HepG2 (cell line): ENCODE data around the gene TMCO2. TPM values are rescaled to one million over a fixed set of nuclear protein-coding genes. Genes with fewer than 3 reads are reported as not detected.

Experiments used
- ATAC-seq: fragments of 200-7000 bp; cut with Tn5 transposase; 3 replicates; pipeline ENCODE4 v1.9.1; 2020; ENCODE audit warnings: mild to moderate bottlenecking, moderate library complexity
- BruUV-seq: library from RNA; stranded (reverse); fragments of 400-500 nt; replicated peaks from 2 replicates; lab custom pipeline; 2021; lab: Mats Ljungman, UMichigan
- CTCF ChIA-PET: fragments of 300-600 bp; formaldehyde crosslinking; extraction: SDS; loops from one replicate; lab custom pipeline; 2021; ENCODE audit warnings: low total read pairs, inconsistent platforms, low intra/inter-chr PET ratio; lab: Yijun Ruan, JAX
- POLR2A ChIA-PET: fragments of 350-600 bp; sonication (Branson Sonifier 250); formaldehyde crosslinking; loops from one replicate; lab custom pipeline; 2020; ENCODE audit warnings: antibody characterized with exemption, inconsistent platforms; lab: Yijun Ruan, JAX
- DNase-seq: peaks from one replicate; pipeline ENCODE4 v3.0.0-alpha.2; 2015; ENCODE audit warnings: low spot score
- FAIRE-seq: peaks from 3 replicates; lab custom pipeline; 2011; peaks lifted over from hg19 to GRCh38; lab: Jason Lieb, UNC
- H2AFZ ChIP-seq: one replicate; pipeline ENCODE4 v1.6.1; 2011; ENCODE audit warnings: low read length, inconsistent platforms
- H3K27ac ChIP-seq: fragments of 300-600 bp; 3 replicates; pipeline ENCODE4 v1.8.0; 2011; ENCODE audit warnings: mixed run types, mild to moderate bottlenecking, mixed read lengths, low read length, inconsistent platforms; ENCODE audit not compliant: insufficient read depth; ENCODE audit errors: extremely low read length
- H3K27me3 ChIP-seq, 2 experiments: fragments of 200-600 bp in 1 of 2; 2 replicates in 1 of 2; 3 replicates in 1 of 2; pipeline versions ENCODE4 v1.6.0 to v1.8.0; 2011; ENCODE audit warnings: low read length in 2 of 2, mild to moderate bottlenecking in 2 of 2, moderate library complexity in 2 of 2, inconsistent platforms in 1 of 2; ENCODE audit not compliant: insufficient read depth in 2 of 2, control insufficient read depth in 1 of 2
- H3K36me3 ChIP-seq, 2 experiments: fragments of 200-600 bp in 1 of 2; replicated peaks in 1 of 2; 2 replicates in 1 of 2; 3 replicates in 1 of 2; pipeline versions ENCODE4 v1.5.1 to v1.8.0; 2011; ENCODE audit warnings: low read length in 2 of 2, inconsistent platforms in 1 of 2; ENCODE audit not compliant: insufficient read depth in 2 of 2, control insufficient read depth in 1 of 2
- H3K4me1 ChIP-seq: 2 replicates; pipeline ENCODE4 v1.5.1; 2012; ENCODE audit warnings: low read length, inconsistent platforms; ENCODE audit not compliant: insufficient read depth
- H3K4me2 ChIP-seq: 2 replicates; pipeline ENCODE4 v1.6.0; 2011; ENCODE audit warnings: low read depth, low read length, inconsistent platforms
- H3K4me3 ChIP-seq, 3 experiments: fragments of 200-600 bp in 1 of 3; sonication (generic), shearing (Covaris generic) in 1 of 3; replicated peaks in 1 of 3; 2 replicates each; pipeline ENCODE4 v1.5.1; 2011 to 2016; ENCODE audit warnings: low read length in 3 of 3, inconsistent platforms in 2 of 3, low read depth in 2 of 3, mild to moderate bottlenecking in 2 of 3, control low read depth in 1 of 3, mixed read lengths in 1 of 3; ENCODE audit not compliant: insufficient read depth in 1 of 3
- H3K79me2 ChIP-seq: one replicate; pipeline ENCODE4 v1.6.1; 2011; ENCODE audit warnings: low read length, inconsistent platforms; ENCODE audit not compliant: insufficient read depth
- H3K9ac ChIP-seq: 2 replicates; pipeline ENCODE4 v1.6.0; 2011; ENCODE audit warnings: mild to moderate bottlenecking, low read depth, low read length, inconsistent platforms; ENCODE audit not compliant: insufficient read depth
- H3K9me3 ChIP-seq: 2 replicates; pipeline ENCODE4 v1.5.1; 2012; ENCODE audit warnings: mild to moderate bottlenecking, low read length
- H4K20me1 ChIP-seq: 2 replicates; pipeline ENCODE4 v1.6.0; 2011; ENCODE audit warnings: inconsistent platforms, mild to moderate bottlenecking, low read length, moderate library complexity; ENCODE audit not compliant: insufficient read depth
- ASH2L ChIP-seq: fragments of 300-600, 200-600 bp; sonication (generic); IDR thresholded peaks from 2 replicates; pipeline ENCODE4 v1.7.0; 2017; ENCODE audit warnings: low read depth, mild to moderate bottlenecking, moderate library complexity, mixed read lengths, low read length; ENCODE audit not compliant: insufficient read length
- BHLHE40 ChIP-seq: IDR thresholded peaks from 2 replicates; pipeline ENCODE4 v1.6.1; 2011; ENCODE audit warnings: low read length, improper control_type of control experiment
- CENPX ChIP-seq: sonication (generic); formaldehyde crosslinking; IDR thresholded peaks from 2 replicates; pipeline ENCODE4 v1.9.0; 2021; ENCODE audit warnings: mild to moderate bottlenecking, missing genetic modification reagents, moderate library complexity
- ETV5 ChIP-seq: IDR thresholded peaks from 2 replicates; pipeline ENCODE4 v1.6.1; 2018; ENCODE audit warnings: missing biosample characterization, missing genetic modification reagents, inconsistent platforms, borderline replicate concordance
- RFXAP ChIP-seq: sonication (generic); formaldehyde crosslinking; IDR thresholded peaks from 2 replicates; pipeline ENCODE4 v1.4.0; 2020; ENCODE audit warnings: missing genetic modification reagents, borderline replicate concordance
- STAG1 ChIP-seq: sonication (generic); formaldehyde crosslinking; IDR thresholded peaks from 2 replicates; pipeline ENCODE4 v1.4.0; 2020; ENCODE audit warnings: missing genetic modification reagents
- STAT5B ChIP-seq: sonication (generic); formaldehyde crosslinking; IDR thresholded peaks from 2 replicates; pipeline ENCODE4 v1.4.0; 2020; ENCODE audit warnings: missing genetic modification reagents
- ZBTB40 ChIP-seq, 2 experiments: fragments of 450-650 bp in 1 of 2; sonication (generic) in 1 of 2; formaldehyde crosslinking in 1 of 2; IDR thresholded peaks; 2 replicates each; pipeline versions ENCODE4 v1.6.1 to v1.8.0; 2016 to 2022; ENCODE audit warnings: antibody characterized with exemption in 1 of 2, mild to moderate bottlenecking in 1 of 2, missing genetic modification reagents in 1 of 2
- ZBTB49 ChIP-seq: sonication (generic); formaldehyde crosslinking; IDR thresholded peaks from 2 replicates; pipeline ENCODE4 v1.4.0; 2020; ENCODE audit warnings: missing genetic modification reagents, borderline replicate concordance
- ZNF431 ChIP-seq: sonication (generic); formaldehyde crosslinking; IDR thresholded peaks from 2 replicates; pipeline ENCODE4 v1.9.0; 2022; ENCODE audit warnings: missing genetic modification reagents, low read depth, mild to moderate bottlenecking, borderline replicate concordance
- ZNF572 ChIP-seq: sonication (generic); formaldehyde crosslinking; IDR thresholded peaks from 2 replicates; pipeline ENCODE4 v1.5.1; 2020; ENCODE audit warnings: mild to moderate bottlenecking, missing genetic modification reagents
- ZNF678 ChIP-seq: sonication (generic); formaldehyde crosslinking; IDR thresholded peaks from 2 replicates; pipeline ENCODE4 v1.4.0; 2020; ENCODE audit warnings: mild to moderate bottlenecking, missing genetic modification reagents
- ZNF709 ChIP-seq: sonication (generic); formaldehyde crosslinking; IDR thresholded peaks from 2 replicates; pipeline ENCODE4 v1.5.0; 2020; ENCODE audit warnings: mild to moderate bottlenecking, missing genetic modification reagents
- ZNF737 ChIP-seq: sonication (generic); formaldehyde crosslinking; IDR thresholded peaks from 2 replicates; pipeline ENCODE4 v1.5.0; 2020; ENCODE audit warnings: missing genetic modification reagents, mild to moderate bottlenecking, borderline replicate concordance
- WGBS: methylation state at CpG from one replicate; pipeline ENCODE4 v1.1.6; 2017; ENCODE audit warnings: low lambda C conversion rate; 5-methylcytosine and 5-hydroxymethylcytosine counted together
- in situ Hi-C: cut with HindIII; loops from 2 replicates; pipeline ENCODE4 v1.10.0; 2017; ENCODE audit warnings: low pct_unique_long_range_greater_than_20kb; ENCODE audit not compliant: extremely low pct_ligation_motif_present
- intact Hi-C: fragments of 100-400 bp; cut with micrococcal nuclease; formaldehyde crosslinking; loops from one replicate; pipeline ENCODE4 v1.10.0; 2022; ENCODE audit not compliant: unreplicated experiment
- polyA plus RNA-seq, 8 experiments: library from polyadenylated mRNA; depleted of rRNA in 3 of 8; stranded (reverse) in 7 of 8; unstranded in 1 of 8; fragments of >200 nt; fragmentation: Illumina TruSeq in 4 of 8; extraction: Trizol in 4 of 8; gene quantifications; 2 replicates each; pipeline versions ENCODE4 v1.2.1 to v1.2.3, GENCODE V29; 2011 to 2016; ENCODE audit warnings: low read depth in 4 of 8, missing spikeins in 1 of 8, mixed read lengths in 1 of 8; ENCODE audit not compliant: insufficient read depth in 1 of 8
- total RNA-seq, 5 experiments: library from RNA; depleted of rRNA; stranded (reverse); fragments of >200 nt; fragmentation: Illumina TruSeq; extraction: Trizol; gene quantifications; 2 replicates each; pipeline ENCODE4 v1.2.3, GENCODE V29; 2016; ENCODE audit warnings: low read depth in 1 of 5

The TMCO2 gene
- total and polyA plus RNA-seq, 2 of the 13 experiments (the other 11 are each of a cell fraction or from before 2014, with no cell fraction given) = not detected

- in situ Hi-C loops (no loop called here), intact Hi-C loops (no loop called here)
- H3K79me2 ChIP-seq = peaks cover 2% of the 10 kb centered on the region
- ChIA-PET CTCF (no interaction called here), POLR2A (no interaction called here)
- DNase-seq = no peak
- no peak overlapping the region for H3K4me2 ChIP-seq
- H3K36me3 ChIP-seq = peaks cover under 1 to 36% of the 10 kb centered on the region in 2 experiments; a peak in 3 of 5 replicates
- H3K9me3 ChIP-seq = no peaks in the 10 kb centered on the region
- no peaks in the 10 kb centered on the region for H3K27me3 ChIP-seq
- no TSS peak for BruUV-seq
- no peak for ATAC-seq
- no peak for FAIRE-seq
- no peak overlapping the region for H3K4me3 ChIP-seq
- no peak for TF ChIP-seq ZNF678 (CRISPR knock-in tag)
- TF ChIP-seq ZNF709 (CRISPR knock-in tag) = no peak
- TF ChIP-seq STAT5B (CRISPR knock-in tag) = no peak
- no peak for TF ChIP-seq RFXAP (CRISPR knock-in tag)
- TF ChIP-seq ZNF572 (CRISPR knock-in tag) = no peak
- no peak for TF ChIP-seq ZBTB49 (CRISPR knock-in tag)
- no peak for TF ChIP-seq ZBTB40 (IDR thresholded peaks at IDR 0.05)
- TF ChIP-seq ZBTB40 (CRISPR knock-in tag; IDR thresholded peaks at IDR 0.05) = no peak
- TF ChIP-seq BHLHE40 = no peak
- TF ChIP-seq ZNF431 (CRISPR knock-in tag) = no peak
- no peak for TF ChIP-seq ETV5 (CRISPR knock-in tag)
- TF ChIP-seq ZNF737 (CRISPR knock-in tag) = no peak
- TF ChIP-seq STAG1 = no peak
- no peak for TF ChIP-seq CENPX (CRISPR knock-in tag)
- TF ChIP-seq ASH2L = no peak
- H3K27ac ChIP-seq = no peak overlapping the region
- H2AFZ ChIP-seq = no peak overlapping the region
- no peak overlapping the region for H3K9ac ChIP-seq
- H3K4me1 ChIP-seq = peaks cover 6% of the 10 kb centered on the region; the same call in 1 of the 2 replicates
- 96% methylated on average over 5 of the region's 5 CpGs for WGBS
- H4K20me1 ChIP-seq = no peaks in the 10 kb centered on the region
These were observed 29.4 kb upstream of the TMCO2 start for GRCh38 chr1:40218333-40218732.
